DMS 273 treated with DMSO at 0.1 percent for 48 hours (cell line): ENCODE measurements around the gene SLC8A1.

Experiments used
- DNase-seq: peaks from one replicate; lab custom pipeline; 2025; lab: John Stamatoyannopoulos, UW

The SLC8A1 gene

GRCh38 chr2:40273734-40274182 lies 178.1 kb downstream of the SLC8A1 start:
- DNase-seq = no peak

- DNase-seq = no peak
These were observed 180.8 kb downstream of the SLC8A1 start for GRCh38 chr2:40271094-40271493.

- DNase-seq = no peak
These were observed 181.5 kb downstream of the SLC8A1 start for GRCh38 chr2:40270372-40270771.

GRCh38 chr2:40268566-40268965 lies 183.3 kb downstream of the SLC8A1 start:
- DNase-seq = no peak

- no peak for DNase-seq
These were observed 185.7 kb downstream of the SLC8A1 start for GRCh38 chr2:40266201-40266600.

GRCh38 chr2:40265602-40266001 lies 186.3 kb downstream of the SLC8A1 start:
- DNase-seq = no peak

GRCh38 chr2:40261042-40261441 lies 190.8 kb downstream of the SLC8A1 start:
- DNase-seq = no peak

GRCh38 chr2:40260437-40260836 lies 191.5 kb downstream of the SLC8A1 start:
- no peak for DNase-seq

GRCh38 chr2:40259900-40260299 lies 192.0 kb downstream of the SLC8A1 start:
- no peak for DNase-seq

GRCh38 chr2:40258135-40258457 lies 193.8 kb downstream of the SLC8A1 start:
- DNase-seq = no peak

GRCh38 chr2:40257340-40258134 lies 194.4 kb downstream of the SLC8A1 start:
- DNase-seq = no peak

GRCh38 chr2:40256649-40257048 lies 195.2 kb downstream of the SLC8A1 start:
- DNase-seq = no peak

GRCh38 chr2:40256008-40256407 lies 195.9 kb downstream of the SLC8A1 start:
- DNase-seq = no peak

- no peak for DNase-seq
These were observed 196.8 kb downstream of the SLC8A1 start for GRCh38 chr2:40255103-40255502.

- no peak for DNase-seq
These were observed 197.3 kb downstream of the SLC8A1 start for GRCh38 chr2:40254611-40255010.

- no peak for DNase-seq
These were observed 200.8 kb downstream of the SLC8A1 start for GRCh38 chr2:40251137-40251536.

- no peak for DNase-seq
These were observed 202.3 kb downstream of the SLC8A1 start for GRCh38 chr2:40249577-40249976.

- DNase-seq = no peak
These were observed 203.6 kb downstream of the SLC8A1 start for GRCh38 chr2:40248294-40248693.

- DNase-seq = no peak
These were observed 207.2 kb downstream of the SLC8A1 start for GRCh38 chr2:40244675-40245074.

GRCh38 chr2:40244251-40244650 lies 207.6 kb downstream of the SLC8A1 start:
- DNase-seq = no peak

GRCh38 chr2:40243581-40244187 lies 208.2 kb downstream of the SLC8A1 start:
- no peak for DNase-seq

GRCh38 chr2:40242315-40242714 lies 209.6 kb downstream of the SLC8A1 start:
- DNase-seq = no peak

GRCh38 chr2:40240070-40240469 lies 211.8 kb downstream of the SLC8A1 start:
- no peak for DNase-seq
